ENCODE results near the gene POU2F2. TPM values are rescaled to one million over a fixed set of nuclear protein-coding genes. Genes with fewer than 3 reads are reported as not detected.

POU2F2 gene
- total RNA-seq, 2 experiments from 2014 or later, result 33.5 to 59.5 TPM

GRCh38 chr19:42134535-42135070, 2.4 kb upstream of the POU2F2 start:
- TF ChIP-seq CTCF (conservative IDR thresholded peaks at IDR 0.05; ENCODE audit: low read length), result no peak
- TF ChIP-seq EZH2phosphoT487 (IDR thresholded peaks at IDR 0.05; ENCODE audit: borderline replicate concordance, low read depth, low read length), result no peak
- H3K4me2 ChIP-seq (ENCODE audit: low read length), result peak overlapping the region; percentile 93
- peaks cover 9% of the 10 kb centered on the region; the same call in 1 of the 2 replicates for H3K36me3 ChIP-seq (ENCODE audit: insufficient read depth, low read length)
- peaks cover 50% of the 10 kb centered on the region for H3K4me1 ChIP-seq (ENCODE audit: insufficient read depth, low read length, poor library complexity, severe bottlenecking)
- no peak for DNase-seq (ENCODE audit: low spot score)
- H2AFZ ChIP-seq (ENCODE audit: low read length), result no peak overlapping the region
- peaks cover 33% of the 10 kb centered on the region for H3K79me2 ChIP-seq (ENCODE audit: insufficient read depth, low read depth, low read length)
- CTCF ChIA-PET (ENCODE audit: unreplicated experiment), result no interaction called here
- peak overlapping the region; percentile 63 for H3K27ac ChIP-seq (ENCODE audit: low read depth, low read length, poor library complexity, severe bottlenecking)
- H3K4me3 ChIP-seq (ENCODE audit: low read depth, low read length, poor library complexity, severe bottlenecking), result no peak overlapping the region
- no peaks in the 10 kb centered on the region for H4K20me1 ChIP-seq (ENCODE audit: insufficient read depth, low read length)
- intact Hi-C loops (cut with micrococcal nuclease; ENCODE audit: unreplicated experiment), result loop anchor here (5.0 kb wide), 1 partner anchor 163 kb away; no protein-coding TSS in a partner anchor
- no peaks in the 10 kb centered on the region for H3K9me3 ChIP-seq (ENCODE audit: low read length)
- no TSS peak for BruUV-seq (replicated peaks)
- H3K9me2 ChIP-seq (ENCODE audit: insufficient read depth, low read length), result no peaks in the 10 kb centered on the region
- POLR2A ChIA-PET, result no interaction called here

- Histone ChIP-seq H3K4me2 (ENCODE audit: low read length) (peak overlapping the region; percentile 93), H3K36me3 (ENCODE audit: insufficient read depth, low read length) (peaks cover 12% of the 10 kb centered on the region; the same call in 1 of the 2 replicates), H3K9me3 (ENCODE audit: low read length) (no peaks in the 10 kb centered on the region), H3K9me2 (ENCODE audit: insufficient read depth, low read length) (no peaks in the 10 kb centered on the region), H3K4me1 (ENCODE audit: insufficient read depth, low read length, poor library complexity, severe bottlenecking) (peaks cover 63% of the 10 kb centered on the region), H2AFZ (ENCODE audit: low read length) (peak overlapping the region; percentile 14; the same call in 1 of the 2 replicates), H4K20me1 (ENCODE audit: insufficient read depth, low read length) (no peaks in the 10 kb centered on the region), H3K4me3 (ENCODE audit: low read depth, low read length, poor library complexity, severe bottlenecking) (peak overlapping the region; percentile 96), H3K79me2 (ENCODE audit: insufficient read depth, low read depth, low read length) (peaks cover 47% of the 10 kb centered on the region), H3K27ac (ENCODE audit: low read depth, low read length, poor library complexity, severe bottlenecking) (peak overlapping the region; percentile 93)
- intact Hi-C loops (cut with micrococcal nuclease; ENCODE audit: unreplicated experiment), result loop anchor here (1.0 to 5.0 kb wide), 5 partner anchors 22 to 164 kb away; no protein-coding TSS in a partner anchor
- no TSS peak for BruUV-seq (replicated peaks)
- POLR2A ChIA-PET, result interaction anchor here (0.6 to 2.6 kb wide), 6 partner anchors 10 to 1972 kb away, joined by 3 to 7 read pairs (median 5); no protein-coding TSS in a partner anchor
- TF ChIP-seq EZH2phosphoT487 (IDR thresholded peaks at IDR 0.05; ENCODE audit: borderline replicate concordance, low read depth, low read length), result no peak
- peak; percentile 90 for TF ChIP-seq CTCF (conservative IDR thresholded peaks at IDR 0.05; ENCODE audit: low read length)
- CTCF ChIA-PET (ENCODE audit: unreplicated experiment), result interaction anchor here (1.0 to 1.9 kb wide), 4 partner anchors 10 to 24 kb away, joined by 3 to 9 read pairs (median 7); no protein-coding TSS in a partner anchor
- peak; percentile 92 for DNase-seq (ENCODE audit: low spot score)
These were observed 744 bp upstream of the POU2F2 start for GRCh38 chr19:42132851-42133528.

Data from OCI-LY7 (cell line).